Measurements from ENCODE around the gene CREBBP. TPM values are rescaled to one million over a fixed set of nuclear protein-coding genes. Genes with fewer than 3 reads are reported as not detected.

CREBBP gene
- total RNA-seq, 1 donor from 2014 or later: 11.3 TPM

DNA sequence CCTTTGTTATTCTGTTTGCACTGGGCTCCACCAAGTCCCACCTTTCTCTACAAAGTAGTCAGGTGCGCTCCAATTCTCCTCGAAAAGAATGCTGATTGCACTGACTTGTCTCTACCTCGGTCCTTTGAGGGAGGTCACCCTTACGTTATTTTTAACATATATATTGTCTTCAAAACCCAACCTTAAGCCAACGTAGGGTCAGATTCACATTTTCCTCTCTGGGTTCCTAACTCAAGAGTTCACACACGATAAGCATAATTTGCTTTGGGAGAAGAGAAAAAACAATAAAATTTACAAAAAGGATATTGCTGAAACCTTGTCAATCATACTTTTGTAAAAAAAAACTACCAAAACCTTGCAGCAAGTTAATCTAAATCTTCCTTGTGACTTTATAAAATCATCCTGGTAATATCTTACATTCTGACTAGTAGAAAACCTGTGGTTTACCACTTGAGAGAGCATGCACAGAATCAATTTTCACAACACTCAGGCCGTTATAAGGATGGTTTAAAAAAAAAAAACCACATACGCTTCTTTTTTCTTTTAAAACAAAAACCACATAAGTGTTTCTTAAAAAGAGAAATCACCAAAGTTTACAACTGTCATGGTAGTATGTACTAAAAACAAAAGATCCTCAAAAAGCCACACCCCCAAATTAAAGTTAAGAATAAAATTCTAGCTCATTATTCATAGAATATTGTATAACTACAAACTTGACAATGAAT is 91.0 kb downstream of the CREBBP start:
- no peak overlapping the region for H3K4me3 ChIP-seq (ENCODE audit: low read depth, low read length)
- TF ChIP-seq, protein P1, sequence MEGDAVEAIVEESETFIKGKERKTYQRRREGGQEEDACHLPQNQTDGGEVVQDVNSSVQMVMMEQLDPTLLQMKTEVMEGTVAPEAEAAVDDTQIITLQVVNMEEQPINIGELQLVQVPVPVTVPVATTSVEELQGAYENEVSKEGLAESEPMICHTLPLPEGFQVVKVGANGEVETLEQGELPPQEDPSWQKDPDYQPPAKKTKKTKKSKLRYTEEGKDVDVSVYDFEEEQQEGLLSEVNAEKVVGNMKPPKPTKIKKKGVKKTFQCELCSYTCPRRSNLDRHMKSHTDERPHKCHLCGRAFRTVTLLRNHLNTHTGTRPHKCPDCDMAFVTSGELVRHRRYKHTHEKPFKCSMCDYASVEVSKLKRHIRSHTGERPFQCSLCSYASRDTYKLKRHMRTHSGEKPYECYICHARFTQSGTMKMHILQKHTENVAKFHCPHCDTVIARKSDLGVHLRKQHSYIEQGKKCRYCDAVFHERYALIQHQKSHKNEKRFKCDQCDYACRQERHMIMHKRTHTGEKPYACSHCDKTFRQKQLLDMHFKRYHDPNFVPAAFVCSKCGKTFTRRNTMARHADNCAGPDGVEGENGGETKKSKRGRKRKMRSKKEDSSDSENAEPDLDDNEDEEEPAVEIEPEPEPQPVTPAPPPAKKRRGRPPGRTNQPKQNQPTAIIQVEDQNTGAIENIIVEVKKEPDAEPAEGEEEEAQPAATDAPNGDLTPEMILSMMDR (conservative IDR thresholded peaks at IDR 0.05; ENCODE audit: low read depth, low read length): no peak
- no peak for DNase-seq (ENCODE audit: low read depth)

DNA sequence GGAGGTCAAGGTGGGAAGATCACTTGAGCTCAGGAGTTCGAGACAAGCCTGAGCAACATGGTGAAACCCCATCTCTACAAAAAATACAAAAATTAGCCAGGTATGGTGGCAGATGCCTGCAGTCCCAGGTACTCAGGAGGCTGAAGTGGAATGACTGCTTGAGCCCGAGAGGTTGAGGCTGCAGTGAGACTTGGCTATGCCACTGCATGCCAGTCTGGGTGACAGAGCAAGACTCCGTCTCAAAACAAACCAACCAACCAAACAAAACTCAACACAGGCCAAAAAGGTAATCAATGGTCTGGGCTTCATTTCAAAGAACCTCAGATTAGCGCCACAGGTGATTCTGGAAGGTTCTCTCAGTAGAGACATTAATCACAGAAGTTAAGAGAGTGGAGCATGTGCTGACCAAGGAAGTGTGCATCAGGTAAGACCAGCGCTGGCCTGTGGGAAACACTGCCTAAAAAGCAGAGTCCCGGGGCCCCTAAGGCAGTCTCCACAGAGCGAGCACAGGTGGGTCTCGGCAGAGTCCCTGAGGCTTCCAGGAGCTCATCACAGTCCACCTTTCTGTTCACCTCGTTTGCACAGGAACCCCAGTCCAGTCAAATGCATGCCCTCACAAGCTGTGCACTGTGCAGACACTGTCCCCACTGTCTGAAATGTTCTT is 91.7 kb downstream of the CREBBP start:
- DNase-seq (ENCODE audit: low read depth): no peak
- TF ChIP-seq, protein P1 (conservative IDR thresholded peaks at IDR 0.05; ENCODE audit: low read depth, low read length): no peak
- no peak overlapping the region for H3K4me3 ChIP-seq (ENCODE audit: low read depth, low read length)

DNA sequence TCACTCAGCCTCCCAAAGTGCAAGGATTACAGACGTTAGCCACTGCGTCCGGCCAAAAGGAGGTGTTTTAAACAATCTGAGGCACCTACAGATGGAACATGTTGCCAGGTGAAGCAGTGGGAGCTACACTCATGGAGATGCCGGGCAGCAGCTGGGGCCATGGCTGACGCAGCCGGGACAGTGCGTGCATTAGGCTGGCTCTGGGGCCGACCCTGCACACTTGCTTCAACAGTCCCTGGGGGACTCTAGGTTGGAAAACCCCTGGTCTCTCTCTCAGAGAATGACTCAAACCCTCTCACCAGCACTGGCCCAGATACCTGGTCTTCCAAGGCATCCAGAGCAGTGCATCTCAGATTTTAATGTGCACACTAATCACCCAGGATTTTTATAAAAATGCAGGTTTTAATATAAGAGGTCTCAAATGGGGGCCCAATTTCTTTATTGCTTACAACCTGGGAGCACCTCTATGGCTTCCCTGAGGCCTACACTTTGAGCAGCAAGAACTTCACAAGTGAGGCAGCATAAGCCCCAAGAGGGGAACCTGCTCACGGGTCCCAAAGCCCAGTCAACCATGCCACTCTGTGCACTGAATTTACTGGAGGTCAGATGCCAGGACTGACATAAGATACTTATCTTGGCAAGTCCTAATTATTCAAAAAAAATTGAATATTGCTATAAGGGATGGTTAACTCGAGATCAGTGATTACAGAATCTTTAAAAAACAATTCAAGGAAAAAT is 92.4 kb downstream of the CREBBP start:
- TF ChIP-seq, protein P1 (conservative IDR thresholded peaks at IDR 0.05; ENCODE audit: low read depth, low read length): no peak
- DNase-seq (ENCODE audit: low read depth): no peak
- no peak overlapping the region for H3K4me3 ChIP-seq (ENCODE audit: low read depth, low read length)

DNA sequence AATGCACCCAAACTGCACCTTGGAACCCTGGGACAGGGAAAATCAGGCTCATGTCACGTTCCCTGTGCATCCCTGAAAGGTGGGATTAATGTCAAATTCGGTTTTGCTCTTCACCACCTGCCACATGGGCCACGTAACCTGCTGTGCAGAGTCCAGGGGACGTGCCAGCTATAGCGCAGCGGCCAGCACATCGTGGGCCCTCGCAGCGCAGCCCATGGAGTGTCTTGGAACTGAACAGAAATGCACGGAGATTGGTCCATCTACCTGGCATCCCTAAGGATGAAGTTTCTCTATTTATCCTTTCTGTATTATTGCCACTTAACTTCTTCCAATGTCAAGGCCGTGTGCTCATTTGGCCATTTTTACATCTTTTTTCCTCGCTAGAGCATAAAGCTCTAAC is 95.1 kb downstream of the CREBBP start:
- no peak for DNase-seq (ENCODE audit: low read depth)
- no peak overlapping the region for H3K4me3 ChIP-seq (ENCODE audit: low read depth, low read length)
- TF ChIP-seq, protein P1 (conservative IDR thresholded peaks at IDR 0.05; ENCODE audit: low read depth, low read length): no peak

DNA sequence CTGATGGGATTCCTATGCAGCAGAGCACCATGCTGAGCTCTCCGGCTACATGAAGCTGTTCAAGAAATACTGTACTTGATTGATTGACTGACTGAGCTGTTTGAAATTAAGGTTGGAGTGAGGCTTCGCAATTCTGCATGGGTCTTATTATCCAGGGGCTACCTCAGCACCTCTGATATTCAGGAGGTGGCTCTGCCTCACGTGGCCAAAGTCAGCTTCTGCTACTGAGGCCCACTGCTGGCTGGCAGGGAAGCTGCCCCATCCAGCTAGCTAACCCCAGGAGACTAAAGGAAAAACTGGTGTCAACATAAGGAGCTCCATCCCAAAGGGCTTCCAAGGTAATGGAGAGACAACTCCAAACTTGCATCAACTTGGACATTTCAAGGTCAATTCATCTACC is 97.0 kb downstream of the CREBBP start:
- TF ChIP-seq, protein P1 (conservative IDR thresholded peaks at IDR 0.05; ENCODE audit: low read depth, low read length): no peak
- no peak overlapping the region for H3K4me3 ChIP-seq (ENCODE audit: low read depth, low read length)
- no peak for DNase-seq (ENCODE audit: low read depth)

DNA sequence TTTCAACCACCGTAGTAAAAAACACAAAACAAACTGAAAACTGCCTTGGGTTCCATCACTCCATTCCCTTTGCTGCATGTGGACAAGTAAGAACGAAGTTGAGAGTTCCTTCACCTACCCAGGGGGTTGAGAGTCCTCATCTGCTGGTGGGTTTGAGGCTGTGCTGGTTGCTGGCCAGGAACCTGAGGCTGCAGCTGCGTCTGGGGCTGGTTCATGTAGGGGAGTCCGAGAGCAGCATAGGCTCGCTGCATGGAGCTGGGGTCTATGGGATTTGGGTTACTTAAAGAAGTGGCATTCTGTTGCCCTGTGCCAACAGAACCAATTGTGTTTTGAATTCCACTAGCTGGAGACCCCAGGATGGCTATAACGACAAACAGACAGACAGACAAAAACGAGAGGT is 97.9 kb downstream of the CREBBP start:
- DNase-seq (ENCODE audit: low read depth): no peak
- TF ChIP-seq, protein P1 (conservative IDR thresholded peaks at IDR 0.05; ENCODE audit: low read depth, low read length): no peak
- no peak overlapping the region for H3K4me3 ChIP-seq (ENCODE audit: low read depth, low read length)
